ENCODE results near the gene ZNF438.
A peak's percentile ranks its signal among the peaks of the same experiment; 100 is the strongest.

GRCh38 chr10:30877111-30877510 is 154.6 kb downstream of the ZNF438 start:
- TF ChIP-seq CTCF (conservative IDR thresholded peaks at IDR 0.05; ENCODE audit: low read depth, low read length) (no peak), CHD1 (IDR thresholded peaks at IDR 0.05; ENCODE audit: low read depth, low read length) (no peak), POLR2A (IDR thresholded peaks at IDR 0.05; ENCODE audit: low read depth, low read length) (no peak), ELK1 (IDR thresholded peaks at IDR 0.05; ENCODE audit: borderline replicate concordance, low read depth, low read length) (no peak), MAZ (IDR thresholded peaks at IDR 0.05; ENCODE audit: borderline replicate concordance, low read depth, low read length) (no peak), MXI1 (IDR thresholded peaks at IDR 0.05; ENCODE audit: borderline replicate concordance, low read depth, low read length) (no peak), RFX5 (IDR thresholded peaks at IDR 0.05; ENCODE audit: low read depth, low read length) (no peak), FOS (IDR thresholded peaks at IDR 0.05; ENCODE audit: low read depth, low read length) (no peak), MAFK (IDR thresholded peaks at IDR 0.05; ENCODE audit: low read depth, low read length) (no peak), CEBPB (IDR thresholded peaks at IDR 0.05; ENCODE audit: low read depth, low read length) (0 out of 2 replicates have a peak, but pooled peaks have one; percentile 13), RAD21 (IDR thresholded peaks at IDR 0.05; ENCODE audit: low read length) (no peak), NFE2L2 (IDR thresholded peaks at IDR 0.05; ENCODE audit: low read depth, low read length) (no peak), SMC3 (IDR thresholded peaks at IDR 0.05; ENCODE audit: low read depth, low read length) (no peak)
